GM23338 (cell line): ENCODE measurements around the gene CCDC12. TPM values are rescaled to one million over a fixed set of nuclear protein-coding genes. Genes with fewer than 3 reads are reported as not detected.

Source experiments
- ATAC-seq: fragments of 200-7000 bp; cut with Tn5 transposase; 3 replicates; pipeline ENCODE4 v1.9.1; 2020
- DNase-seq: peaks from one replicate; pipeline ENCODE4 v3.0.0-alpha.2; 2015; ENCODE audit warnings: low spot score
- H2AFZ ChIP-seq: fragments of 200-600 bp; sonication (generic); 2 replicates; pipeline ENCODE4 v1.8.0; 2016; ENCODE audit warnings: antibody characterized with exemption, mild to moderate bottlenecking, moderate library complexity
- H3F3A ChIP-seq: fragments of 200-600 bp; sonication (generic); replicated peaks from 2 replicates; pipeline ENCODE4 v1.8.0; 2017; ENCODE audit warnings: antibody characterized with exemption, mixed run types, low read depth
- H3K27ac ChIP-seq: fragments of 200-600 bp; sonication (generic); 2 replicates; pipeline ENCODE4 v1.6.1; 2016; ENCODE audit warnings: low read depth
- H3K27me3 ChIP-seq: fragments of 200-600 bp; sonication (generic); 2 replicates; pipeline ENCODE4 v1.8.0; 2016; ENCODE audit warnings: mild to moderate bottlenecking, mixed run types, moderate library complexity; ENCODE audit not compliant: insufficient read depth
- H3K36me3 ChIP-seq: fragments of 200-600 bp; sonication (generic); 2 replicates; pipeline ENCODE4 v1.8.0; 2016; ENCODE audit warnings: mild to moderate bottlenecking; ENCODE audit not compliant: insufficient read depth
- H3K4me1 ChIP-seq: fragments of 200-600 bp; sonication (generic); 2 replicates; pipeline ENCODE4 v1.8.0; 2016; ENCODE audit warnings: mild to moderate bottlenecking, moderate library complexity; ENCODE audit not compliant: insufficient read depth
- H3K4me2 ChIP-seq: fragments of 200-600 bp; sonication (generic); 2 replicates; pipeline ENCODE4 v1.7.1; 2017; ENCODE audit warnings: mixed run types
- H3K4me3 ChIP-seq: fragments of 200-600 bp; sonication (generic); 2 replicates; pipeline ENCODE4 v1.6.1; 2016; ENCODE audit warnings: mixed run types
- H3K79me2 ChIP-seq: fragments of 200-600 bp; sonication (generic); replicated peaks from 2 replicates; pipeline ENCODE4 v1.8.0; 2017; ENCODE audit warnings: mild to moderate bottlenecking; ENCODE audit not compliant: insufficient read depth
- H3K9me2 ChIP-seq: fragments of 200-600 bp; sonication (generic); 2 replicates; pipeline ENCODE4 v1.8.0; 2017; ENCODE audit not compliant: insufficient read depth
- H4K20me1 ChIP-seq: fragments of 200-600 bp; sonication (generic); replicated peaks from 2 replicates; pipeline ENCODE4 v1.8.0; 2017; ENCODE audit warnings: mild to moderate bottlenecking; ENCODE audit not compliant: insufficient read depth
- H3K27ac Mint-ChIP-seq: 2 replicates; pipeline ENCODE4 v1.8.0; 2020; ENCODE audit warnings: inconsistent platforms, mild to moderate bottlenecking, moderate library complexity, mixed read lengths
- H3K27me3 Mint-ChIP-seq: 3 replicates; pipeline ENCODE4 v1.8.0; 2022; ENCODE audit warnings: low read depth, mild to moderate bottlenecking, moderate library complexity, mixed read lengths, inconsistent platforms; ENCODE audit not compliant: insufficient read depth, poor library complexity
- H3K36me3 Mint-ChIP-seq: 3 replicates; pipeline ENCODE4 v1.8.0; 2021; ENCODE audit warnings: low read depth, mild to moderate bottlenecking, inconsistent platforms, moderate library complexity, mixed read lengths
- H3K4me1 Mint-ChIP-seq: 3 replicates; pipeline ENCODE4 v1.8.0; 2020; ENCODE audit warnings: mild to moderate bottlenecking, inconsistent platforms, mixed read lengths
- H3K4me3 Mint-ChIP-seq: 3 replicates; pipeline ENCODE4 v1.8.0; 2021; ENCODE audit warnings: moderate library complexity, mild to moderate bottlenecking, inconsistent platforms, mixed read lengths
- H3K9me3 Mint-ChIP-seq: 3 replicates; pipeline ENCODE4 v1.8.0; 2020; ENCODE audit warnings: moderate library complexity, mild to moderate bottlenecking, inconsistent platforms, mixed read lengths
- CREB1 ChIP-seq: fragments of 250-450 bp; sonication (Bioruptor Pico); IDR thresholded peaks from 2 replicates; pipeline ENCODE4 v1.5.0; 2020; ENCODE audit warnings: low read depth, mild to moderate bottlenecking, moderate library complexity
- EZH2 ChIP-seq: fragments of 200-600 bp; sonication (generic); IDR thresholded peaks from one replicate; pipeline ENCODE4 v1.8.0; 2017; ENCODE audit warnings: antibody characterized with exemption, mild to moderate bottlenecking, low read depth; ENCODE audit not compliant: unreplicated experiment
- JUNB ChIP-seq: IDR thresholded peaks from one replicate; pipeline ENCODE4 v1.6.1; 2016; ENCODE audit warnings: antibody characterized with exemption; ENCODE audit not compliant: unreplicated experiment
- polyA plus RNA-seq: library from polyadenylated mRNA; unstranded; fragments of >200 nt; fragmentation: Nextera tagmentation; extraction: Ambion mirVana; gene quantifications from 2 replicates; pipeline ENCODE4 v1.2.1, GENCODE V29; 2016
- total RNA-seq: library from RNA; depleted of rRNA; stranded (reverse); fragments of >200 nt; shearing (Covaris generic); gene quantifications from 2 replicates; pipeline ENCODE4 v1.2.3, GENCODE V29; 2014
- TF ChIP-seq, protein P1 (sequence below): IDR thresholded peaks from 2 replicates; pipeline ENCODE4 v1.6.1; 2016; ENCODE audit warnings: antibody characterized with exemption
- TF ChIP-seq, protein P2 (sequence below), 2 experiments: fragments of 200-600 bp in 1 of 2; sonication (generic) in 1 of 2; conservative IDR thresholded peaks; 2 replicates each; pipeline versions ENCODE4 v1.5.1 to v1.6.1; 2016 to 2017; ENCODE audit warnings: antibody characterized with exemption in 2 of 2, low read depth in 2 of 2, mild to moderate bottlenecking in 2 of 2, moderate library complexity in 1 of 2
- TF ChIP-seq, protein P3 (sequence below): fragments of 250-450 bp; sonication (Bioruptor Pico); IDR thresholded peaks from 2 replicates; pipeline ENCODE4 v1.5.0; 2020; ENCODE audit warnings: mild to moderate bottlenecking, moderate library complexity

CCDC12 gene
- total and polyA plus RNA-seq, 2 experiments from 2014 or later, result 42.9 to 133 TPM

DNA sequence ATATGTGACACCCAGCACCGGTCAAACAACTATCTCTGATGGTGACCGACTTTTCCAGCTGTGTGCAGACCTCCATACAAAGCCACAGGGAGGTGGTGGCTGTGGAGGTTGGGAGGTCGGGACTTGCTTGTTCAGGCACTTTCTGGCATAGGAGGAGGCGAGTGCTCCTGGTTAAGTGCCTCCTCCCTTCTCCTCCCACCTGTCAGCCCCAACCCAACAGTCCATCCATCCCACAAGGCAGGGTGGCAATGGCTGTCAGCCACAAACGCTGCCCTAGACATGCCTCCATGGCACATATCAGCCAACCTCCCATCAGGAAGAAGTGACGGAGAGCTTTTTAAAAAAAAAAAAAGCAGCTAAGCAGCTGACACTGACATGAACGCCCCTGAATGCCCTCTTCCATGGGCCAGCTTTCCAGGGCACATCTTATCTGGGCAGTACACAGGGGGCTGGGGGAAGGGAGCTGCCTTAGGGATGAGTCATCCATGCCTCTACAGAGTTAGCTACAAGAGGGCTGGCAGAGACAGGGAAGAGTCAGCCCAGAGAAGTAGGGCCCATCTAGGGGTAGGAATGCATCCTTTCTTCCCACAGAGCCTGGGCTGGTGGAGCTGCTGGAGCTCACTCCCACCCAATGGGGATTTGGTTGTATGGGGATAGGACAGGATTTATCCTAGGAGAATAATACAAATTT lies 41.2 kb downstream of the CCDC12 start:
- ATAC-seq, result peak; percentile 93
- Histone ChIP-seq H3K4me3 (no peak overlapping the region), H3K79me2 (peaks cover 67% of the 10 kb centered on the region), H3K36me3 (no peaks in the 10 kb centered on the region; the same call in 1 of the 2 replicates), H3K27me3 (no peaks in the 10 kb centered on the region), H3F3A (0 out of 2 replicates have a peak, but pooled peaks cover 7% of the 10 kb centered on the region), H4K20me1 (peaks cover 56% of the 10 kb centered on the region), H3K27ac (peak overlapping the region; percentile 75), H3K4me1 (peaks cover 12% of the 10 kb centered on the region; the same call in 1 of the 2 replicates), H2AFZ (no peak overlapping the region), H3K4me2 (peak overlapping the region; percentile 20), H3K9me2 (no peaks in the 10 kb centered on the region)
- Mint-ChIP-seq H3K27ac (peak overlapping the region; percentile 86), H3K27me3 (peaks cover 5% of the 10 kb centered on the region), H3K4me1 (peaks cover 44% of the 10 kb centered on the region), H3K4me3 (no peak overlapping the region), H3K36me3 (peaks cover 26% of the 10 kb centered on the region), H3K9me3 (no peaks in the 10 kb centered on the region)
- TF ChIP-seq, protein P1, sequence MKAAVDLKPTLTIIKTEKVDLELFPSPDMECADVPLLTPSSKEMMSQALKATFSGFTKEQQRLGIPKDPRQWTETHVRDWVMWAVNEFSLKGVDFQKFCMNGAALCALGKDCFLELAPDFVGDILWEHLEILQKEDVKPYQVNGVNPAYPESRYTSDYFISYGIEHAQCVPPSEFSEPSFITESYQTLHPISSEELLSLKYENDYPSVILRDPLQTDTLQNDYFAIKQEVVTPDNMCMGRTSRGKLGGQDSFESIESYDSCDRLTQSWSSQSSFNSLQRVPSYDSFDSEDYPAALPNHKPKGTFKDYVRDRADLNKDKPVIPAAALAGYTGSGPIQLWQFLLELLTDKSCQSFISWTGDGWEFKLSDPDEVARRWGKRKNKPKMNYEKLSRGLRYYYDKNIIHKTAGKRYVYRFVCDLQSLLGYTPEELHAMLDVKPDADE, result no peak
- TF ChIP-seq, protein P2, sequence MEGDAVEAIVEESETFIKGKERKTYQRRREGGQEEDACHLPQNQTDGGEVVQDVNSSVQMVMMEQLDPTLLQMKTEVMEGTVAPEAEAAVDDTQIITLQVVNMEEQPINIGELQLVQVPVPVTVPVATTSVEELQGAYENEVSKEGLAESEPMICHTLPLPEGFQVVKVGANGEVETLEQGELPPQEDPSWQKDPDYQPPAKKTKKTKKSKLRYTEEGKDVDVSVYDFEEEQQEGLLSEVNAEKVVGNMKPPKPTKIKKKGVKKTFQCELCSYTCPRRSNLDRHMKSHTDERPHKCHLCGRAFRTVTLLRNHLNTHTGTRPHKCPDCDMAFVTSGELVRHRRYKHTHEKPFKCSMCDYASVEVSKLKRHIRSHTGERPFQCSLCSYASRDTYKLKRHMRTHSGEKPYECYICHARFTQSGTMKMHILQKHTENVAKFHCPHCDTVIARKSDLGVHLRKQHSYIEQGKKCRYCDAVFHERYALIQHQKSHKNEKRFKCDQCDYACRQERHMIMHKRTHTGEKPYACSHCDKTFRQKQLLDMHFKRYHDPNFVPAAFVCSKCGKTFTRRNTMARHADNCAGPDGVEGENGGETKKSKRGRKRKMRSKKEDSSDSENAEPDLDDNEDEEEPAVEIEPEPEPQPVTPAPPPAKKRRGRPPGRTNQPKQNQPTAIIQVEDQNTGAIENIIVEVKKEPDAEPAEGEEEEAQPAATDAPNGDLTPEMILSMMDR (conservative IDR thresholded peaks at IDR 0.05; ENCODE audit: low read depth in 2 of 2), result peak; percentile 38
- TF ChIP-seq CREB1 (CRISPR knock-in tag), result 0 out of 2 replicates have a peak, but pooled peaks have one; percentile 7
- DNase-seq, result peak; percentile 84

DNA sequence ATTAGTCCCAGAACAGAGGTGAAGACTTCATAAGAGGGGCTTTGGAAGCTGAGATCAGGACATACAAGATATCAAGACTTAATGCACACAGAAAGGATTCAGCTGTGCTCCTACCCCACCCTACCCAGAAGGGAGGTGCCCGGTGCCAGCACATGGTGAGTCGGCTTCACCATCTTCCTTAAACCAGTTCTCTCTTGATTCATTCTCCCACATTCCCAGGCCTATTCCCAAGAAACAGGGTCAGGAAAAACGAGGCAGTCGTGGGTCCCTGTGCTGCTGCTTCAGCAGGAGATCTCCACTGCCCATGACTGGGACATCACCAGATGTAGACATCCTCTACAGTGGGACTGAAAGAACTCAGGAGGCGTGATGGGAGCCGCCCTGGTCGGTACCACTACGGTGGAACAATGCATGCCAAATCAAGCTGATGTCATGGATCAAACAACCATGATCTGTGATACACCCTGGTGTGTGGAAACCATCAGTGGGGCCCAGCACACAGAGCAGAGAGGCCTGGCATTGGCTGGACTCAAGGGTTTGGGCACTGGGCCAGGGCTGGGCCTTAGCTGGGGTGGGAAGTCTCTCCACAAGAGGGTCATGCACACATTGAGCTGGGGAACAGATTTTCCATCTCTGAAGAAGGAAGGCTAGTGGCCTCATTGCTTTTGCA lies 41.9 kb downstream of the CCDC12 start:
- Histone ChIP-seq H3K9me2 (no peaks in the 10 kb centered on the region), H3K36me3 (no peaks in the 10 kb centered on the region; the same call in 1 of the 2 replicates), H3K27ac (0 out of 2 replicates have a peak overlapping the region, but pooled peaks have one; percentile 55), H3K27me3 (no peaks in the 10 kb centered on the region), H3F3A (0 out of 2 replicates have a peak, but pooled peaks cover 7% of the 10 kb centered on the region), H3K4me1 (peaks cover 12% of the 10 kb centered on the region; the same call in 1 of the 2 replicates), H4K20me1 (peaks cover 55% of the 10 kb centered on the region), H3K4me2 (no peak overlapping the region), H2AFZ (no peak overlapping the region), H3K4me3 (no peak overlapping the region), H3K79me2 (peaks cover 71% of the 10 kb centered on the region)
- 0 out of 2 replicates have a peak overlapping the region, but pooled peaks have one; percentile 86 for H3K27ac Mint-ChIP-seq
- no peaks in the 10 kb centered on the region for H3K9me3 Mint-ChIP-seq
- H3K4me1 Mint-ChIP-seq, result peaks cover 42% of the 10 kb centered on the region
- peaks cover 21% of the 10 kb centered on the region for H3K36me3 Mint-ChIP-seq
- peaks cover 5% of the 10 kb centered on the region for H3K27me3 Mint-ChIP-seq
- DNase-seq (no peak), ATAC-seq (no peak)
- no peak overlapping the region for H3K4me3 Mint-ChIP-seq
- TF ChIP-seq JUNB (no peak), EZH2 (no peak)
- TF ChIP-seq, protein P3, sequence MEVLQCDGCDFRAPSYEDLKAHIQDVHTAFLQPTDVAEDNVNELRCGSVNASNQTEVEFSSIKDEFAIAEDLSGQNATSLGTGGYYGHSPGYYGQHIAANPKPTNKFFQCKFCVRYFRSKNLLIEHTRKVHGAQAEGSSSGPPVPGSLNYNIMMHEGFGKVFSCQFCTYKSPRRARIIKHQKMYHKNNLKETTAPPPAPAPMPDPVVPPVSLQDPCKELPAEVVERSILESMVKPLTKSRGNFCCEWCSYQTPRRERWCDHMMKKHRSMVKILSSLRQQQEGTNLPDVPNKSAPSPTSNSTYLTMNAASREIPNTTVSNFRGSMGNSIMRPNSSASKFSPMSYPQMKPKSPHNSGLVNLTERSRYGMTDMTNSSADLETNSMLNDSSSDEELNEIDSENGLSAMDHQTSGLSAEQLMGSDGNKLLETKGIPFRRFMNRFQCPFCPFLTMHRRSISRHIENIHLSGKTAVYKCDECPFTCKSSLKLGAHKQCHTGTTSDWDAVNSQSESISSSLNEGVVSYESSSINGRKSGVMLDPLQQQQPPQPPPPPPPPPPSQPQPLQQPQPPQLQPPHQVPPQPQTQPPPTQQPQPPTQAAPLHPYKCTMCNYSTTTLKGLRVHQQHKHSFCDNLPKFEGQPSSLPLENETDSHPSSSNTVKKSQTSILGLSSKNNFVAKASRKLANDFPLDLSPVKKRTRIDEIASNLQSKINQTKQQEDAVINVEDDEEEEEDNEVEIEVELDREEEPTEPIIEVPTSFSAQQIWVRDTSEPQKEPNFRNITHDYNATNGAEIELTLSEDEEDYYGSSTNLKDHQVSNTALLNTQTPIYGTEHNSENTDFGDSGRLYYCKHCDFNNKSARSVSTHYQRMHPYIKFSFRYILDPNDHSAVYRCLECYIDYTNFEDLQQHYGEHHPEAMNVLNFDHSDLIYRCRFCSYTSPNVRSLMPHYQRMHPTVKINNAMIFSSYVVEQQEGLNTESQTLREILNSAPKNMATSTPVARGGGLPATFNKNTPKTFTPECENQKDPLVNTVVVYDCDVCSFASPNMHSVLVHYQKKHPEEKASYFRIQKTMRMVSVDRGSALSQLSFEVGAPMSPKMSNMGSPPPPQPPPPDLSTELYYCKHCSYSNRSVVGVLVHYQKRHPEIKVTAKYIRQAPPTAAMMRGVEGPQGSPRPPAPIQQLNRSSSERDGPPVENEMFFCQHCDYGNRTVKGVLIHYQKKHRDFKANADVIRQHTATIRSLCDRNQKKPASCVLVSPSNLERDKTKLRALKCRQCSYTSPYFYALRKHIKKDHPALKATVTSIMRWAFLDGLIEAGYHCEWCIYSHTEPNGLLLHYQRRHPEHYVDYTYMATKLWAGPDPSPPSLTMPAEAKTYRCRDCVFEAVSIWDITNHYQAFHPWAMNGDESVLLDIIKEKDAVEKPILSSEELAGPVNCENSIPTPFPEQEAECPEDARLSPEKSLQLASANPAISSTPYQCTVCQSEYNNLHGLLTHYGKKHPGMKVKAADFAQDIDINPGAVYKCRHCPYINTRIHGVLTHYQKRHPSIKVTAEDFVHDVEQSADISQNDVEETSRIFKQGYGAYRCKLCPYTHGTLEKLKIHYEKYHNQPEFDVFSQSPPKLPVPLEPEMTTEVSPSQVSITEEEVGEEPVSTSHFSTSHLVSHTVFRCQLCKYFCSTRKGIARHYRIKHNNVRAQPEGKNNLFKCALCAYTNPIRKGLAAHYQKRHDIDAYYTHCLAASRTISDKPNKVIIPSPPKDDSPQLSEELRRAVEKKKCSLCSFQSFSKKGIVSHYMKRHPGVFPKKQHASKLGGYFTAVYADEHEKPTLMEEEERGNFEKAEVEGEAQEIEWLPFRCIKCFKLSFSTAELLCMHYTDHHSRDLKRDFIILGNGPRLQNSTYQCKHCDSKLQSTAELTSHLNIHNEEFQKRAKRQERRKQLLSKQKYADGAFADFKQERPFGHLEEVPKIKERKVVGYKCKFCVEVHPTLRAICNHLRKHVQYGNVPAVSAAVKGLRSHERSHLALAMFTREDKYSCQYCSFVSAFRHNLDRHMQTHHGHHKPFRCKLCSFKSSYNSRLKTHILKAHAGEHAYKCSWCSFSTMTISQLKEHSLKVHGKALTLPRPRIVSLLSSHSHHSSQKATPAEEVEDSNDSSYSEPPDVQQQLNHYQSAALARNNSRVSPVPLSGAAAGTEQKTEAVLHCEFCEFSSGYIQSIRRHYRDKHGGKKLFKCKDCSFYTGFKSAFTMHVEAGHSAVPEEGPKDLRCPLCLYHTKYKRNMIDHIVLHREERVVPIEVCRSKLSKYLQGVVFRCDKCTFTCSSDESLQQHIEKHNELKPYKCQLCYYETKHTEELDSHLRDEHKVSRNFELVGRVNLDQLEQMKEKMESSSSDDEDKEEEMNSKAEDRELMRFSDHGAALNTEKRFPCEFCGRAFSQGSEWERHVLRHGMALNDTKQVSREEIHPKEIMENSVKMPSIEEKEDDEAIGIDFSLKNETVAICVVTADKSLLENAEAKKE (CRISPR knock-in tag), result no peak
